ENCODE data around the gene PIP5KL1.

The PIP5KL1 gene

DNA sequence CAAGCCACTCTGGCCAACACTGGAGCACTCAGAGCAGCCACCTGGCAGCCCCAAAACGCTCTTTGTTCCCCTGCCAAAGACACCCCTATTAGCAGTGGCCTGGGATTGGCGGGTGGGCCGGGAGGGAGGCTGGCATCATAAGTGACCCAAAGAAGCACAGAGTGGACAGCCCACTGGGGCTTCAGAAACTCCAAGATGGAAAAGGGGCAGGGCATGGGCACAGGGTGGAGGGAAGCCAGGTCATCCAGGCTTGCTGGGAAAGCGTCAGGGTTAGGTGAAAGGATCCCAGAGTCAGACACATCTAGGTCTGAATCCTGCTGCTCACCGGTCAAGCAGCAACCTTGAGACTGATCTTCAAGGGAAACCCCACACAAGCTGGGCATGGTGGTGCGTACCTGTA is 35.4 kb upstream of the PIP5KL1 start:
- peak overlapping the region in 1 of 2 donors; percentile 27 for H3K4me3 ChIP-seq (ENCODE audit: low read depth in 1 of 2, low read length in 2 of 2)
- H3K27me3 ChIP-seq (ENCODE audit: low read depth, low read length): no peaks in the 10 kb centered on the region
- H3K27ac ChIP-seq (ENCODE audit: low read length): peak overlapping the region; percentile 97
- peaks cover 61 to 77% of the 10 kb centered on the region in 2 donors for H3K4me1 ChIP-seq (ENCODE audit: control insufficient read depth in 1 of 2, insufficient read depth in 2 of 2, low read length in 2 of 2)
- H3K9me3 ChIP-seq (ENCODE audit: control insufficient read depth in 1 of 2, low read length in 2 of 2): no peaks in the 10 kb centered on the region
- H3K36me3 ChIP-seq (ENCODE audit: control insufficient read depth in 1 of 2, insufficient read depth in 2 of 2, low read length in 2 of 2): no peaks in the 10 kb centered on the region

DNA sequence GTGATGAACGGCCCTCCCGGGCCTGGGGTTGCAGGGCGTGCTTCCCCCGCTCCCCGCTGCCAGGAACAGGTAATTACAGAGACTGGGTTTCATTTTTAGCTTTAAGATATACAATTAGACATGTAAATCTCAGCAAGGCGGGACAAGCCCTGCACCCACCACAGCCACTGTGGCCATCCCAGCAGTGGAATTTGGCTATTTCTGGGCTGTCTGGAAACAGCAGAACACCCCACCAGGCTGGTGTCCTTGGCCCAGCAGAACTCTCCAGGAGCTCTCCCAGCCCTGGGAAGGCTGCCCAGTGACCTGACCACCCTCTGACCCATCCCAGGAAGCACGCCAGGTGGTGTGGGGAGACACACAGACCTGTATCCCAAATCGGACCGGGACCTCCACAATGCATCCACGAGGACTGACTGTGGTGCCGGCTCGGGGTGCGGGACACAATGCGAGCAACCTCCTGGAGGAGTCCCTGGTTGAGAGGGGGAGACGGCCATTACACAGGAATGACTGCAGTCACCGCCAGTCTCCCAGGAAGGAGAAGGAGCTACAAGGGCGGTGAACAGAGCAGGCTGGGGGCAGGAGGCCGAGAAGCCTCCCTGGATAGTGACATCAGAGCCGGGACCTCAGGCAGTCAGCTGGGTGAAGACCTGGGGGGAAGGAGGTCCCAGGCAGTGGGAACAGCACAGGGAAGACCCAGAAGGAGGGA is 32.9 kb upstream of the PIP5KL1 start:
- no peaks in the 10 kb centered on the region for H3K36me3 ChIP-seq (ENCODE audit: control insufficient read depth in 1 of 2, insufficient read depth in 2 of 2, low read length in 2 of 2)
- H3K27me3 ChIP-seq (ENCODE audit: low read depth, low read length): no peaks in the 10 kb centered on the region
- peak overlapping the region; percentile 97 for H3K27ac ChIP-seq (ENCODE audit: low read length)

DNA sequence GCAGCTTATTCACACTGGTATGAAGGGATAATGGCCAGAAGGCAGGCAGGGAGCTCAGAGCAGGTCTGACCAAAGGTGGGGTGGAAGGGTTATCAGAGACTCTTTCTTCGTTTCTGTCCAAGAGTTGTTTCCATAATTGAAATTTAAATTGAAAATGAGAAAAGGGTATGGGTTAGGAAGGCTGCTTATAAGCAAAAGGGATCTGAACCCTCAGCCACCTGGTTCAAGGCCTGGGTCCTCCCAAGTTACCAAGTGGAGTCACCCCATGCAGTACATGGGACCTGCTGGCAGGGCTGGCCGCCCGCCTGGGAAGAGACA is 32.4 kb upstream of the PIP5KL1 start:
- peaks cover 51 to 62% of the 10 kb centered on the region in 2 donors for H3K4me1 ChIP-seq (ENCODE audit: control insufficient read depth in 1 of 2, insufficient read depth in 2 of 2, low read length in 2 of 2)
- no peak overlapping the region for H3K4me3 ChIP-seq (ENCODE audit: low read depth in 1 of 2, low read length in 2 of 2)
- no peaks in the 10 kb centered on the region for H3K36me3 ChIP-seq (ENCODE audit: control insufficient read depth in 1 of 2, insufficient read depth in 2 of 2, low read length in 2 of 2)
- no peaks in the 10 kb centered on the region for H3K27me3 ChIP-seq (ENCODE audit: low read depth, low read length)
- H3K9me3 ChIP-seq (ENCODE audit: control insufficient read depth in 1 of 2, low read length in 2 of 2): no peaks in the 10 kb centered on the region
- H3K27ac ChIP-seq (ENCODE audit: low read length): peak overlapping the region; percentile 97

More for the DNA sequence above, 32.9 kb upstream of the PIP5KL1 start:
- peaks cover 56 to 67% of the 10 kb centered on the region in 2 donors for H3K4me1 ChIP-seq (ENCODE audit: control insufficient read depth in 1 of 2, insufficient read depth in 2 of 2, low read length in 2 of 2)
- H3K4me3 ChIP-seq (ENCODE audit: low read depth in 1 of 2, low read length in 2 of 2): peak overlapping the region in 1 of 2 donors; percentile 42
- no peaks in the 10 kb centered on the region for H3K9me3 ChIP-seq (ENCODE audit: control insufficient read depth in 1 of 2, low read length in 2 of 2)

DNA sequence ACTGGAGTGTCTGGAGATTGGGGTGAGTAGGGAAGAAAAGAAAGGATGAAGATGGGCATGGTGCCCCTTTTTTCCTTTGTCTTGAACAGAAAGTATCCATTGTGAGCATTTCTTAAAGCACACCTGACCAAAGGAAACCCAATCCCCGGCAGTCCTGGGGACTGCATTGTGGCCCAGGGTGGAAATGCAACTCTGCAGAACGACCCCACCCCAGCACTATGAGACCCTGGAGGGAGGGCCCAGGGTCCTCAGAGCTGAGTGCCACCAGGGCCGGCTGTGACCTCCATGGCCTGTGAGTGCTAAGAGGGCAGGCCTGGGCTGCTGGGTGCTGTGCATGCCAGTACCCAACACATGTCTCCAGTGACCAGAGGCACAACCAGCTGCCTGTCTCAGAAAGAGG is 31.7 kb upstream of the PIP5KL1 start:
- Histone ChIP-seq H3K27ac (ENCODE audit: low read length) (peak overlapping the region; percentile 97), H3K4me1 (ENCODE audit: control insufficient read depth in 1 of 2, insufficient read depth in 2 of 2, low read length in 2 of 2) (peaks cover 46 to 56% of the 10 kb centered on the region in 2 donors), H3K27me3 (ENCODE audit: low read depth, low read length) (no peaks in the 10 kb centered on the region), H3K9me3 (ENCODE audit: control insufficient read depth in 1 of 2, low read length in 2 of 2) (no peaks in the 10 kb centered on the region), H3K4me3 (ENCODE audit: low read depth in 1 of 2, low read length in 2 of 2) (no peak overlapping the region), H3K36me3 (ENCODE audit: control insufficient read depth in 1 of 2, insufficient read depth in 2 of 2, low read length in 2 of 2) (no peaks in the 10 kb centered on the region)

DNA sequence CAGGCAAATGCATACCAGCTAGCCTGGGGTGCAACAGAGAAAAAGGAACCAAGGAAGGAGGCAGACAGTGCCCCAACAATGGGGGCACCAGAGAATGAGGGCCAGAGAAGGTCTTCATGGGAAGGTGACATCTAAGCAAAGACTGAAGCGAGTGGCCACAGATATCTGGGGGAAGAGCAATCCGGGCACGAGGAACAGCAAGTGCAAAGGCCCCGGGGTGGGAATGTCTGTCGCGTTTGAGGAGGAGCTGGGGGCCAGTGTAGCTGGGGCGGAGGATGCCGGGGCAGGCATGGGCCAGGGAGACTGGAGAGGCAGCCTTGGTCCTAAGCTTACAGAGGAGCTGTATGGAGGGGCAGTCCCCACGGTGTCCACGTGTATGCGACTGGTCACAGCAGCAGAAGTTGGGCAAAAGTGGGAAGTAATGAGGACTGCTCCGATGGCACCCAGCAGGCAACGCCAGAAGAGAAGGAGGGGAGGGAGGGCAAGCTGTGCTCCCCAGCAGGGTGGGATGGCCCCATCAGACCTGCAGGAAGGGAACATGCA is 31.1 kb upstream of the PIP5KL1 start:
- Histone ChIP-seq H3K9me3 (ENCODE audit: control insufficient read depth in 1 of 2, low read length in 2 of 2) (no peaks in the 10 kb centered on the region), H3K4me1 (ENCODE audit: control insufficient read depth in 1 of 2, insufficient read depth in 2 of 2, low read length in 2 of 2) (peaks cover 40 to 50% of the 10 kb centered on the region in 2 donors), H3K27ac (ENCODE audit: low read length) (no peak overlapping the region), H3K36me3 (ENCODE audit: control insufficient read depth in 1 of 2, insufficient read depth in 2 of 2, low read length in 2 of 2) (no peaks in the 10 kb centered on the region), H3K27me3 (ENCODE audit: low read depth, low read length) (no peaks in the 10 kb centered on the region), H3K4me3 (ENCODE audit: low read depth in 1 of 2, low read length in 2 of 2) (no peak overlapping the region)

DNA sequence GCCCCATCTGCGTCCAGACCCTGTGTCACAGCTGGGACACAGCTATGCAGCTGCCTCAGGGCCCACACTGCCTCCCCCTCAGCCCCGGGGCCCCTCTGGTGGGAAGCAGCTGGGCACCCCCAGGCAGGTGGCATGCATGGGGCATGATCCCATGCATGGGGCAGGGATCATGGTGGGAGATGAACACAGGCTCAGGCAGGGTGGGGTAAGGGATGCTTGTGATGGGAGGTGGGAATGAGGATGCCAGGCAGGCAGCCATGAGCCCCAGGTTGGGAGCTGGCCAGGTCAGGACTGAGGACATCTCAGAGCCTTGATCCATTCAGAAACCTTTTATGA is 30.5 kb upstream of the PIP5KL1 start:
- no peaks in the 10 kb centered on the region for H3K27me3 ChIP-seq (ENCODE audit: low read depth, low read length)
- H3K4me3 ChIP-seq (ENCODE audit: low read depth in 1 of 2, low read length in 2 of 2): no peak overlapping the region
- H3K9me3 ChIP-seq (ENCODE audit: control insufficient read depth in 1 of 2, low read length in 2 of 2): no peaks in the 10 kb centered on the region
- no peaks in the 10 kb centered on the region for H3K36me3 ChIP-seq (ENCODE audit: control insufficient read depth in 1 of 2, insufficient read depth in 2 of 2, low read length in 2 of 2)
- no peak overlapping the region for H3K27ac ChIP-seq (ENCODE audit: low read length)
- peaks cover 36 to 44% of the 10 kb centered on the region in 2 donors for H3K4me1 ChIP-seq (ENCODE audit: control insufficient read depth in 1 of 2, insufficient read depth in 2 of 2, low read length in 2 of 2)

DNA sequence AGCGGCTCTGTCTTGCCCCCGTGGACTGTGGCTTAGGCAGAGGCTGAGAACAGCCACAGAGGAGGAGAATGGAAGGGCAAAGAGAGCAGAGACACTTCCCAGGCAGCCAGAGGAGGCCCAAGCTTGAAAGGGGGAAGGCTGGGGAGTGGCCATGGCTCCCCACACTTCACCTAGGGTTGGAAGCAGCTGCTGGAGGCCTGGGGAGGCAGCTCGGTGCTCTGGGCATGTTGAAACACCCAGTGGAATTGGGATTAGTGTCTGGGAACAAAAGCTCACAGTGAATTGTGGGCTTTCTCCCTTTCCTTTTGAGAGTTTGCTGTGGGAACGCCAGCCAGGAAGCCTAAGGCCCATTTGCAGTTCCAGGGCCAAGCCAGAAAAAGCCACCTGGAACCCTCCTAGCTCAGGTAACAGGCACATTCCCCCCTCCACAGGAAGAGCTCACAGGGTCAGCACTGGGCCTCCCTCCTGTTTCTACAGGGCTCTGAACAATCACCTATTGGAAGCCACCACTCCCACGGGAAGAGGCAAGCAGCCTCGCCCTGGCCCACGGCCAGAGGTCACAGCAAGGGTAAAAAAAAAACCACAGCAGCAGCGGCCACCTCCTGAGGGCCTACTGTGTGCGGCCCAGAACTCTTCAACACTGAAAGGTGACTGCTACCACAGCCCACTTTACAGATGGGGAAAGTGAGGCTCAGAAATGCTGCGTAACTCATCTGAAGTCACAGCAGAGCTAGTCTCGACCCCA is 30.0 kb upstream of the PIP5KL1 start:
- Histone ChIP-seq H3K36me3 (ENCODE audit: control insufficient read depth in 1 of 2, insufficient read depth in 2 of 2, low read length in 2 of 2) (no peaks in the 10 kb centered on the region), H3K4me3 (ENCODE audit: low read depth in 1 of 2, low read length in 2 of 2) (no peak overlapping the region), H3K4me1 (ENCODE audit: control insufficient read depth in 1 of 2, insufficient read depth in 2 of 2, low read length in 2 of 2) (peaks cover 35 to 47% of the 10 kb centered on the region in 2 donors), H3K27ac (ENCODE audit: low read length) (peak overlapping the region; percentile 87), H3K9me3 (ENCODE audit: control insufficient read depth in 1 of 2, low read length in 2 of 2) (no peaks in the 10 kb centered on the region), H3K27me3 (ENCODE audit: low read depth, low read length) (no peaks in the 10 kb centered on the region)

DNA sequence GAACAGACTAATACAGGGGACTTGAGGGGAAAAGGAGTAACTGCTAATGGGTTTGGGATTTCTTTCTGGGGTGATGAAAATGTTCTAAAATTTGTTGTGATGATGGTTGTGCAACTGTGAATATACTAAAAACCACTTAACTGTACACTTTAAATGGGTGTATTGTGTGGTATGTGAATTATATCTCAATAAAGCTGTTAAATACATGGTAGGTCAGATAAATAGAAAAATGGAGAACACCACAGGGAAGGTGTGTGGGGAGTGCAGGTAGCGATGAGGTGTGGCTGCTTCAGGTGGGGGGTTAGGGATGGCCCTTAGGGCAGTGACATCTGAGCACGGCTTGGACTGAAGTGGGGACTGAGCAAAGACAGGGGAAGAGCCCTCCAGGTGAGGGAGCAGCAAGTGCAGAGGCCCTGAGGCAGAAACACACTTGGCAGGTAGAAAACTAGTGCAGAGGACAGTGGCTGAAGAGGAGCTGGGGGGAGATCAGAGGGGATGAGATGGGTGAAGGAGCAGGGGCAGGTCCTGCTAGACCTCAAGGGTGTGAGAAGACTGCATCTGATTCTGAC is 29.3 kb upstream of the PIP5KL1 start:
- H3K27me3 ChIP-seq (ENCODE audit: low read depth, low read length): no peaks in the 10 kb centered on the region

DNA sequence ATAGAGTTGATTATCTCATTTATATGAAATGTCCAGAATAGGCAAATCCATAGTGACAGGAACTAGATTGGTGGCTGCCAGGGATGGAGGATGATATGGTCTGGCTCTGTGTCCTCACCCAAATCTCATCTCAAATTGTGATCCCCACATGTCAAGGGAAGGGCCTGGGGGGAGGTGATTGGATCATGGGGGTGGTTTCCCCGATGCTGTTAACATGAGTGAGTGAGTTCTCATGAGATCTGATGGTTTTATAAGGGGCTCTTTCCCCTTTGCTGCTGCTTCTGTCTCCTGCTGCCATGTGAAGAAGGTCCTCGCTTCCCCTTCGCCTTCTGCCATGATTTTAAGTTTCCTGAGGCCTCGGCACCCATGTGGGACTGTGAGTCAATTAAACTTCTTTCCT is 28.8 kb upstream of the PIP5KL1 start:
- H3K4me3 ChIP-seq (ENCODE audit: low read depth in 1 of 2, low read length in 2 of 2): no peak overlapping the region
- peaks cover 35 to 57% of the 10 kb centered on the region in 2 donors for H3K4me1 ChIP-seq (ENCODE audit: control insufficient read depth in 1 of 2, insufficient read depth in 2 of 2, low read length in 2 of 2)
- no peaks in the 10 kb centered on the region for H3K36me3 ChIP-seq (ENCODE audit: control insufficient read depth in 1 of 2, insufficient read depth in 2 of 2, low read length in 2 of 2)
- no peak overlapping the region for H3K27ac ChIP-seq (ENCODE audit: low read length)
- no peaks in the 10 kb centered on the region for H3K9me3 ChIP-seq (ENCODE audit: control insufficient read depth in 1 of 2, low read length in 2 of 2)
- no peaks in the 10 kb centered on the region for H3K27me3 ChIP-seq (ENCODE audit: low read depth, low read length)

More for the DNA sequence above, 29.3 kb upstream of the PIP5KL1 start:
- peaks cover 33 to 54% of the 10 kb centered on the region in 2 donors for H3K4me1 ChIP-seq (ENCODE audit: control insufficient read depth in 1 of 2, insufficient read depth in 2 of 2, low read length in 2 of 2)
- no peaks in the 10 kb centered on the region for H3K9me3 ChIP-seq (ENCODE audit: control insufficient read depth in 1 of 2, low read length in 2 of 2)
- H3K4me3 ChIP-seq (ENCODE audit: low read depth in 1 of 2, low read length in 2 of 2): no peak overlapping the region
- H3K27ac ChIP-seq (ENCODE audit: low read length): peak overlapping the region; percentile 87
- H3K36me3 ChIP-seq (ENCODE audit: control insufficient read depth in 1 of 2, insufficient read depth in 2 of 2, low read length in 2 of 2): no peaks in the 10 kb centered on the region

DNA sequence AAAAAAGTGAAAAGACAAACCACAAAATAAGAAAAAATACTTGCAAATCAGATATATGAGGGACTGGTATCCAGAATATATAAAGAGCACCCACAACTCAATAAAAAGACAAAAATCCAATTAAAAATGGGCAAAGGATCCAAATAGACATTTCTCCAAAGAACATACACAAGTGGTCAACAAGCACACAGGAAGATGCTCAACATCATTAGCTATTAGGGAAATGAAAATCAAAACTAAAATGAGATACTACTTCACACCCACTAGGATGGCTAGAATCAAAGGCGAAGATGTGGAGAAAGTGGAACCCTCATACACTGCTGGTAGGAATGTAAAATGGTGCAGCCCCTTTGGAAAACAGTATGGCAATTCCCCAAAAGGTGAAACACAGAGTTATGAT is 28.2 kb upstream of the PIP5KL1 start:
- Histone ChIP-seq H3K4me1 (ENCODE audit: control insufficient read depth in 1 of 2, insufficient read depth in 2 of 2, low read length in 2 of 2) (peaks cover 33 to 55% of the 10 kb centered on the region in 2 donors), H3K4me3 (ENCODE audit: low read depth in 1 of 2, low read length in 2 of 2) (no peak overlapping the region), H3K9me3 (ENCODE audit: control insufficient read depth in 1 of 2, low read length in 2 of 2) (no peaks in the 10 kb centered on the region), H3K27me3 (ENCODE audit: low read depth, low read length) (no peaks in the 10 kb centered on the region), H3K27ac (ENCODE audit: low read length) (no peak overlapping the region), H3K36me3 (ENCODE audit: control insufficient read depth in 1 of 2, insufficient read depth in 2 of 2, low read length in 2 of 2) (no peaks in the 10 kb centered on the region)

DNA sequence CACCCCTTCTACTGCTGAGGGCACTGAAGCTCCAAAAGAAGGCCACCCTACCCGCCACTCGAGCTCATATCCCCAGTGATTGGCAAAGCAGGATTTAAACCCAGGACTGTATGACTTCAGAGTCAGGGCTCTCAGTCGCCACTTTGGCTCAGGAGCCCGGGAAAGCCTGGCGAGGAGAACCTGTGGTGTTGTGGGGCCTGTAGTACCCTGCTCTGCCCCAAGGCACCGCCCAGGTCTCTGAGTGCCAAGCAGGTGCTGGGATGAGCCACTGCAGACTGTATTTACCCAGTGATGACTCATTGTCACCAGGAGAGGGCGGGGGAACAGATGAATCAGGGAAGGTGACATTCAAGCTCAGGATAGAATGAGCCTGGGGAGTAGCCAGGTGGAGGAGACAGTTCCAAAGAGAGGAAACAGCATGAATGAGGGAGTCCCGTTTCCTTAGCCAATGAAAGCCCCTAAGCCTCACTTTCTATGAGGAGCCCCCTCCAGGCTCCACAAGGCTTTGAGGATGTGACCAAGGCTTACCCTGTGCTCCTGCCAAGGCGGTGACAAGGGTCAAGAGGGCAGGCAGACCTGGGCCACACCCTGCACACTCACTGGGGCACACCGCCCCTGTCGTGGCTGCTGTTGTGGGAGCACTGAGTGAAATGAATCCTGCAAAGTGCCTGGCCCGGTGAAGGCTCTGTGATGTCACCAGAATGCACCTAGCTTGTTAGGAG is 24.9 kb upstream of the PIP5KL1 start:
- Histone ChIP-seq H3K9me3 (ENCODE audit: control insufficient read depth in 1 of 2, low read length in 2 of 2) (no peaks in the 10 kb centered on the region), H3K4me3 (ENCODE audit: low read depth in 1 of 2, low read length in 2 of 2) (no peak overlapping the region), H3K36me3 (ENCODE audit: control insufficient read depth in 1 of 2, insufficient read depth in 2 of 2, low read length in 2 of 2) (no peaks in the 10 kb centered on the region), H3K4me1 (ENCODE audit: control insufficient read depth in 1 of 2, insufficient read depth in 2 of 2, low read length in 2 of 2) (peaks cover 23 to 40% of the 10 kb centered on the region in 2 donors), H3K27ac (ENCODE audit: low read length) (peak overlapping the region; percentile 83), H3K27me3 (ENCODE audit: low read depth, low read length) (no peaks in the 10 kb centered on the region)

Data from muscle layer of duodenum (tissue), 2 donors.